Smooth muscle cell (in vitro differentiated cells): ENCODE measurements around the gene KCNMB1. TPM values are rescaled to one million over a fixed set of nuclear protein-coding genes. Genes with fewer than 3 reads are reported as not detected.

Source experiments
- DNase-seq: peaks from one replicate; lab custom pipeline; 2025; ENCODE audit not compliant: unreplicated experiment; lab: John Stamatoyannopoulos, UW
- H2AFZ ChIP-seq: fragments of 200-600 bp; sonication (generic); 2 replicates; pipeline ENCODE4 v1.6.0; 2016; ENCODE audit warnings: antibody characterized with exemption, low read depth, mild to moderate bottlenecking
- H3F3A ChIP-seq: fragments of 200-600 bp; sonication (generic); 2 replicates; pipeline ENCODE4 v1.6.0; 2017; ENCODE audit warnings: antibody characterized with exemption, low read depth
- H3K27ac ChIP-seq: fragments of 200-600 bp; sonication (generic); 2 replicates; pipeline ENCODE4 v1.5.1; 2016; ENCODE audit warnings: low read depth, mild to moderate bottlenecking
- H3K27me3 ChIP-seq: fragments of 200-600 bp; sonication (generic); 2 replicates; pipeline ENCODE4 v1.6.1; 2016; ENCODE audit warnings: low read depth, mild to moderate bottlenecking
- H3K36me3 ChIP-seq: fragments of 200-600 bp; sonication (generic); 2 replicates; pipeline ENCODE4 v1.5.1; 2016; ENCODE audit warnings: low read depth
- H3K4me1 ChIP-seq: fragments of 200-600 bp; sonication (generic); 2 replicates; pipeline ENCODE4 v1.5.1; 2016; ENCODE audit warnings: low read depth
- H3K4me2 ChIP-seq: fragments of 200-600 bp; sonication (generic); 2 replicates; pipeline ENCODE4 v1.6.0; 2016; ENCODE audit warnings: mild to moderate bottlenecking
- H3K4me3 ChIP-seq: fragments of 200-600 bp; sonication (generic); 2 replicates; pipeline ENCODE4 v1.5.1; 2016; ENCODE audit warnings: mild to moderate bottlenecking
- H3K79me2 ChIP-seq: fragments of 200-600 bp; sonication (generic); 2 replicates; pipeline ENCODE4 v1.6.0; 2016; ENCODE audit warnings: low read depth, mild to moderate bottlenecking
- H3K9ac ChIP-seq: fragments of 200-600 bp; sonication (generic); 2 replicates; pipeline ENCODE4 v1.6.0; 2016; ENCODE audit warnings: low read depth
- H3K9me3 ChIP-seq: fragments of 200-600 bp; sonication (generic); replicated peaks from 2 replicates; pipeline ENCODE4 v1.5.1; 2016; ENCODE audit warnings: low read depth
- H4K20me1 ChIP-seq: fragments of 200-600 bp; sonication (generic); 2 replicates; pipeline ENCODE4 v1.6.0; 2016; ENCODE audit warnings: low read depth
- WGBS: methylation state at CpG from one replicate; pipeline ENCODE4 v1.1.7; 2016; ENCODE audit warnings: low lambda C conversion rate; 5-methylcytosine and 5-hydroxymethylcytosine counted together
- polyA plus RNA-seq: library from polyadenylated mRNA; unstranded; fragments of >200 nt; fragmentation: Nextera tagmentation; extraction: Ambion mirVana; gene quantifications from 2 replicates; pipeline ENCODE4 v1.2.1, GENCODE V29; 2016
- total RNA-seq: library from RNA; depleted of rRNA; stranded (reverse); fragments of >200 nt; gene quantifications from 2 replicates; pipeline ENCODE4 v1.2.3, GENCODE V29; 2014
- TF ChIP-seq, protein P1 (sequence below): fragments of 200-600 bp; sonication (generic); IDR thresholded peaks from 2 replicates; pipeline ENCODE4 v1.5.1; 2017; ENCODE audit warnings: borderline replicate concordance, mild to moderate bottlenecking, antibody characterized with exemption; ENCODE audit not compliant: insufficient read depth, poor library complexity, severe bottlenecking

Gene KCNMB1
- total and polyA plus RNA-seq, 2 experiments from 2014 or later = 0.54 to 0.63 TPM

DNA sequence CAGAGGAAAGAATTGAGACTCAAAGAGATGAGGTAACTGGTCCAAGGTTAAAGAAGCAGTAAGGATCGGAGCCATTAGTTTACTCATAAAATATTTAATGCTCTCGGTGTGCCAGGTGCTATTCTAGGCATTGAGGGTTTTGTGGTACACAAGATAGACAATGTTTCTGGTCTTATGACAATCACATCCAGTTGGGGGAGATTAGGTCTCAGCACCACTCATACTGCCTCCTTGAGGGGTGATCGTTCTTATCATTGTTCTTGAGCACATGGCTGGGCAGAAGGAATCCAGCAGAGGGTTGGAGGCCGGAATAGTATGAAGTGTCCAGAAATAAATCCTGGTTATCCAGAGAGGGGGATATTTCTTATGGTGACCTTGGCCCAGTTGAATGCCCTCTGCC lies 50.9 kb downstream of the KCNMB1 start:
- Histone ChIP-seq H3K79me2 (no peaks in the 10 kb centered on the region), H3K9ac (no peak overlapping the region), H3F3A (peaks cover 14% of the 10 kb centered on the region), H3K9me3 (no peaks in the 10 kb centered on the region), H4K20me1 (no peaks in the 10 kb centered on the region), H3K27ac (no peak overlapping the region), H3K36me3 (no peaks in the 10 kb centered on the region), H3K27me3 (no peaks in the 10 kb centered on the region), H3K4me2 (no peak overlapping the region), H3K4me3 (no peak overlapping the region), H3K4me1 (peaks cover 31% of the 10 kb centered on the region), H2AFZ (no peak overlapping the region)
- 85% methylated on average over 4 of the region's 4 CpGs for WGBS
- no peak for DNase-seq
- TF ChIP-seq, protein P1, sequence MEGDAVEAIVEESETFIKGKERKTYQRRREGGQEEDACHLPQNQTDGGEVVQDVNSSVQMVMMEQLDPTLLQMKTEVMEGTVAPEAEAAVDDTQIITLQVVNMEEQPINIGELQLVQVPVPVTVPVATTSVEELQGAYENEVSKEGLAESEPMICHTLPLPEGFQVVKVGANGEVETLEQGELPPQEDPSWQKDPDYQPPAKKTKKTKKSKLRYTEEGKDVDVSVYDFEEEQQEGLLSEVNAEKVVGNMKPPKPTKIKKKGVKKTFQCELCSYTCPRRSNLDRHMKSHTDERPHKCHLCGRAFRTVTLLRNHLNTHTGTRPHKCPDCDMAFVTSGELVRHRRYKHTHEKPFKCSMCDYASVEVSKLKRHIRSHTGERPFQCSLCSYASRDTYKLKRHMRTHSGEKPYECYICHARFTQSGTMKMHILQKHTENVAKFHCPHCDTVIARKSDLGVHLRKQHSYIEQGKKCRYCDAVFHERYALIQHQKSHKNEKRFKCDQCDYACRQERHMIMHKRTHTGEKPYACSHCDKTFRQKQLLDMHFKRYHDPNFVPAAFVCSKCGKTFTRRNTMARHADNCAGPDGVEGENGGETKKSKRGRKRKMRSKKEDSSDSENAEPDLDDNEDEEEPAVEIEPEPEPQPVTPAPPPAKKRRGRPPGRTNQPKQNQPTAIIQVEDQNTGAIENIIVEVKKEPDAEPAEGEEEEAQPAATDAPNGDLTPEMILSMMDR = no peak

DNA sequence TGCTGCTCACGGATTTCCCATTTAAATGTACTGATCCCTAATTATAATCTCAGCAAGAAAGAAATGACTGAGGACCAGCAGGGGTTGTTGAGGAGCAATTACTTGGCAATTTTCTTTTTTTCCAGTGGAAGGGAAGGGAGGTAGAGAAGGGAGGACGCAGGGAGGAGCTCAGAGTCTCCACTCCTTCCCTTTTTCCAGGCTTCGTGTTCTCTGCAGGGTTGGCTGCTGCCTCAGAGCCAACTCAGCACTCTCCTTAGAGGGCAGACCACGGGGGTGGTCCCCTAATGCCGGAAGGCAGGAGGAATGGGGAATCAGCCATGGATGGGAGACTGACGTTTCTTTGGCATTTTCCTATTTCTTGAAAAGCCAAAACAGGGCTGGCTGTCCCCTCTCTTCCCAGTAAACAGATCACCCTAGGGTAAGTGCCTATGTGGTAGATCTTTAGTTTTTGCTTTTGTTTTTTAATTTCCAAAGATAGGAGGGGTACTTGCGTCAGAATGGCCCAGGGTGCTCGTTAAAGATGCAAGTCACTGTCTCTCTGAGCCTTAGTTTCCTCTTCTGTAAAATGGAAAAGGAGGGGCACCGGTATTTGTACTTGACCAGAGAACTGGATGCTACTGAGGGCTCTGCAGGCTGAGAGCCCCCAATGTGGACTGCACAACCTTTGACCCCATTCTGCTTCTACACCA lies 52.0 kb downstream of the KCNMB1 start:
- H3F3A ChIP-seq = peaks cover 14% of the 10 kb centered on the region
- TF ChIP-seq, protein P1 = no peak
- no peak overlapping the region for H2AFZ ChIP-seq
- no peak for DNase-seq
- no peaks in the 10 kb centered on the region for H3K9me3 ChIP-seq
- H3K4me1 ChIP-seq = peaks cover 39% of the 10 kb centered on the region
- H4K20me1 ChIP-seq = no peaks in the 10 kb centered on the region
- H3K9ac ChIP-seq = no peak overlapping the region
- no peaks in the 10 kb centered on the region for H3K79me2 ChIP-seq
- no peak overlapping the region for H3K4me3 ChIP-seq
- no peaks in the 10 kb centered on the region for H3K27me3 ChIP-seq
- no peaks in the 10 kb centered on the region for H3K36me3 ChIP-seq
- no peak overlapping the region for H3K27ac ChIP-seq
- no peak overlapping the region for H3K4me2 ChIP-seq
- 67% methylated on average over 9 of the region's 9 CpGs for WGBS

DNA sequence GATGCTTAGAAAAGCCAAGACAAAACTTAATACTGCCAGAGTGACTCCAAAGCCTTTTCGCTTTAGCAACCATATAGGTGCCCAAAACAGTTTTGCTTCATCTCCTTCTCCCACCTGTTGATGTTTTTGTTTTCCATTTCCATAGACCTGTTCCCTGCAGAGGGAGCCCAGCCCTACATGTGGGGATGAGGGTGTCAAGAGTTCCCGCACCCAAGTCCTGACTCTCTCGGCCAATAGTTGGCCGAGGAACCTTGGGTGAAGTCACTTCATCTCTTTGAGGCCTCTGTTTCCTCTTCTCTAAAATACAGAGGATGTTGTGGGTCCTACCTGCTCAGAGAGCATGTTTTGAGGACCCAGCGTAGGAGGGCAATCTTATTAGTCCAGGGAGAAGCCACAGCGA lies 53.1 kb downstream of the KCNMB1 start:
- DNase-seq = no peak
- H2AFZ ChIP-seq = no peak overlapping the region
- no peak overlapping the region for H3K4me2 ChIP-seq
- H3F3A ChIP-seq = peaks cover 14% of the 10 kb centered on the region
- no peaks in the 10 kb centered on the region for H4K20me1 ChIP-seq
- no peaks in the 10 kb centered on the region for H3K27me3 ChIP-seq
- no peak overlapping the region for H3K27ac ChIP-seq
- H3K9me3 ChIP-seq = no peaks in the 10 kb centered on the region
- H3K79me2 ChIP-seq = no peaks in the 10 kb centered on the region
- peaks cover 39% of the 10 kb centered on the region for H3K4me1 ChIP-seq
- H3K4me3 ChIP-seq = no peak overlapping the region
- H3K9ac ChIP-seq = no peak overlapping the region
- TF ChIP-seq, protein P1 = no peak
- 95% methylated on average over 6 of the region's 6 CpGs for WGBS
- H3K36me3 ChIP-seq = no peaks in the 10 kb centered on the region

DNA sequence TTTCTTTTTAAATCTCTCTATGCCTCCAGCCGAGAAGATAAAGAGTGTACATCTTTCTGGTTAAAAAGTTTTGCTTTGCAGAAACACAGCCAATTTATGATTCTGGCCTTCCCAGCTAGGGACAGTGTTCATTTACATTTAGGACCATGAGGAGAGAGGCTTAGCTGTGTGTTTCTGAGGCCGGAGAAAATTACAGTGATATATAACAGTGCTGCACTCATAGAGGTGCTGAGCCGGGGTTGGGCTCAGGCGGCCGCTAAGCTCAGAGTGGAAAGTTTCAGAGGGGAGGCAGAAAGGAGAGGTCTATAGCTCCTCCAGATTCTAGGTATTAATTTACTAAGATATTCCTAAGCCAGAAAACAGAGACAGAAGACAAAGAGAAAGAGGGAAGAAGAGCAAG lies 54.5 kb downstream of the KCNMB1 start:
- Histone ChIP-seq H3K79me2 (no peaks in the 10 kb centered on the region), H3K4me2 (peak overlapping the region; percentile 71), H3K27me3 (no peaks in the 10 kb centered on the region), H3K4me1 (peaks cover 39% of the 10 kb centered on the region), H3K4me3 (no peak overlapping the region), H2AFZ (peak overlapping the region; percentile 92), H3K9ac (no peak overlapping the region), H4K20me1 (no peaks in the 10 kb centered on the region), H3K27ac (peak overlapping the region; percentile 67), H3F3A (peaks cover 14% of the 10 kb centered on the region), H3K9me3 (no peaks in the 10 kb centered on the region), H3K36me3 (no peaks in the 10 kb centered on the region)
- TF ChIP-seq, protein P1 = no peak
- 18% methylated on average over 5 of the region's 5 CpGs for WGBS
- DNase-seq = no peak
